SKM-1 treated with dmso at 0.1 percent for 144 hours (cell line): ENCODE results near the gene QARS1.

ENCODE experiments used
- DNase-seq: peaks from one replicate; lab custom pipeline; 2025; ENCODE audit not compliant: unreplicated experiment; lab: John Stamatoyannopoulos, UW

Gene QARS1

DNA sequence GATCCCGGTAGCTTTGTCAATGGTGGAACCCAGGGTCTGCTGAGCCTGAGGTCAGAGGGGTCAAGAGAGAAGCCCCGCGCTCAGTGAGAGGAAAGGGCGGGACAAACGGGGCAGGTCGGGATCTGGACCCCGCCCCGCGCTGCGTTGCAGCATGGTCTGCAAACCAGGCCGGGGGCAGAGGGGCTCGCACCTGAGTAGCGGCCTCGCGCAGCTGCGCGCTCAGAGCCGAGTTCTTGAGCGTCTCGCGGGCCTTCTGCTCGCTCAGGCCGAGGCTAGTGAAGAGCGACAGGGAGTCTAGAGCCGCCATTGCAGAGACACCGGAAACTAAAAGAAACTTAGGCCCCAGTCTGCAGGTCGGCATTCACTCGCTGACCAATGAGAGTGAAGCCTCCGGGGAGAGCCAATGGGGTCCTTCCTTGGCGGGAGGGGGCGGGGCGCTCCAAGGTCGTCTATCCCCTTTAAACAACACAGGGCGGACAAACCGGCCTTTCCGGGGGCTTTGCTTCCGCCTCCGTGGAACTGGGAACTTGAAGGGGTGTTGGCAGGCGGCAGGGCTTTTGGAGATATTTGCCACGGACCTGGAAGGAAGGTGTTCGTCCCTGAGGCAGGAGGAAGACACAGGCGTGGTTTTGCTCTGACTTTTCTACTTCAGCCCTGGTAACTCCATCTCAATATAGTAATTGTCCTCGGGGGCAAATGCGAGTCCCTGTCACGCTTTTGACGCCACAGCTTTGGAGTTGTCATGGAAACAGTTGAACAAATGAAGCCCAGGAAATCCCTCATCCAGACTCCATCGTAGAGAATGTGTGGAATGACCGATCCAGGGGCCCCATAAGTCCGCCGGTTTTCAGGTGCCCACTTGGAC, at the start of gene QARS1:
QARS1 (minus strand) TSS at position 331 of the 865 bp plus-strand sequence; CDS start at position 307, 24 bp downstream.
- peak; percentile 93 for DNase-seq

DNA sequence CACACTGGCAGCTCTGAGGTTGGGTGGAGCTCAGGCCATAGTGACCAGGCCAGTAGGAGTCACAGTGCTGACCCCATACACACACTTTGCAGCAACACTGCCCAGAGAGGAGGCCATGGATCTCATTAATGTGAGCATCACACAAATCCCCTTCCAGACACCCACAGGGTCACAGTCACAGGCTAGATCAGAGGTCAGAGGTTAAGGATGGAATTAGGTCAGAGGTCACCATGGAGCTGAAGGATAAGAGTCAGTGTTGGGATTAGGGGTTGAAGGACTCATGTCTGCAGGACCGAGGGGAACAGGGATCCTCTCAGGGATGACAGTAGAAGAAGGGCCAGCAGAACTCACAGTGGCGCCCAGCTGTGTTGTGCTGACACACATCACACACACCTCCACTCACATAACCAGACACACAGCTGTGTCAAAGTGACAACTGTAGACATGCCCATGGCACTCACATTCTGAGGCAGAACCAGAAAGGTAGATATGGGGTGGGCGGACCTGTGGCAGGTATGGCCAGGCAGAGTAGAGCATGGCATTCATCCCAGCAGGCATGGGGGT, 48.9 kb upstream of the QARS1 start:
- DNase-seq = no peak

DNA sequence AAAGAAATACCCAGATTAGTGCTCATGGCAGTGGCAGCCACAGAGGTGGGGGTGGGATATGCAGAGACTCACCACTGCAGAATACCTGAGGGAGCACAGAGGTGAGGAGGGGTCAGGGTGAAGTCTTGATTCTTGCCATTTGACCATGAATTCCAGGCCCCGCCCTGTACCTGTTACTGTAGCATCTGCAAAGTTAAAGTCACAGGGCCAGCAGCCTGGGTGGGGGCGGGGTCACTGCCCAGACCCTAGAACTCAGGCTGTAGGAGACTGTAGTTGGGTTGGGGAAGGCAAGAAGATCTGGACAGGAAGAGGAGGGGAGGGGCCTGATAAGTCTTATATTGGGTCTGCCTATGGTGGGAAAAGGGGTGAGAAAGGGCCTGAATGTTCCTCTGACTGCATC, 47.1 kb upstream of the QARS1 start:
- DNase-seq = no peak

DNA sequence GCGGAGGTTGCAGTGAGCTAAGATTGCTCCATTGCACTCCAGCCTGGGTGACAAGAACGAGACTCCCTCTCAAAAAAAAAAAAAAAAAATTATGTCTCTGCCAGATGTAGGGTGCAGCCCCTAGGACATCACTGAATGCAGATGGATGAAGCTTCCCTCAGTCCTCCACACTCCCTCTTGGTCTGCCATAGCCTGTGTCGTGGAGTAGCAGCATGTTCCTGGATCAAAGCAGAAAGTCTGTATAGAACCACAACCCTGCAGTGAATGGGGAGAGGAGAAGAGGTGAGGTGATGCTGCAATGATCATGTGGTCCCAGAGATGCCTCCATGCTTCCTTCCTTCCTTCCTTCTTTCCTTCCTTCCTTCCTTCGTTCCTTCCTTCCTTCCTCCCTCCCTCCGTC, 43.6 kb upstream of the QARS1 start:
- DNase-seq = no peak

DNA sequence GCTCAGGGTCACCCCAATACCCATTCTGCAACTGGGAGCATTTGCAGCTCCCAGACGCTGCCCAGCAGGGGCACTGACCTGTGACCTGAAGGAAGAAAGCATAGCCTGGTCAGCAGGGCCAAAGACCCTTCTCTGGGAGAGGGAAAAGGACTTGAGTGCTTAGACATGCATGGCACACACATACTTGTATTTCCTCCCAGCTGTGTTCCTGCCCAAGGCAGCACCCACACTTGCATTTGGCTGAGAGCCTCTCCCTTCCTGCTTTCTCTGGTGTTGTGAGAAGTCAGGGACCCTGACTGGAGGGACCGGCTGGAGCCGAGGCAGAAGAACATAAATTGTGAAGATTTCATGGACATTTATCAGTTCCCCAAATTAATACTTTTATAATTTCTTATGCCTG, 35.5 kb upstream of the QARS1 start:
- no peak for DNase-seq

DNA sequence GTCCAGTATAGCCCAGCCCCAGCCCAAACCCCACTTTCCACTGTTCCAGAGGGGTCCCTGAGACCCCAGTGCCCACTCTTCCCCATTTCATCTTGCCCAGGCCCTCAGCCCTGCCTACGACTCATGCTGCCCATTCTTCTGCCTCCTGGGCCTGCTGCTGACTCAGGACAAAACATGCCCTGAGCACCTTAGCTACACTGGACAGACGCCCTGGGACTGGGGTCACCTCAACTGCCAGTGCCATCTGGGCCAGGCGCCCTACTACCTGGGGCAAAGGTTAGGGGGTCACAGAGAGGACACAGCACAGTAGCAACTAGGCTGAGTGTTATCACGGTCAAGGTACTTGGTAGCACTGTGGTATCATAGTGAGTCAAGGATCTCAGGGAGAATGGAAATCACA, 30.9 kb upstream of the QARS1 start:
- no peak for DNase-seq

DNA sequence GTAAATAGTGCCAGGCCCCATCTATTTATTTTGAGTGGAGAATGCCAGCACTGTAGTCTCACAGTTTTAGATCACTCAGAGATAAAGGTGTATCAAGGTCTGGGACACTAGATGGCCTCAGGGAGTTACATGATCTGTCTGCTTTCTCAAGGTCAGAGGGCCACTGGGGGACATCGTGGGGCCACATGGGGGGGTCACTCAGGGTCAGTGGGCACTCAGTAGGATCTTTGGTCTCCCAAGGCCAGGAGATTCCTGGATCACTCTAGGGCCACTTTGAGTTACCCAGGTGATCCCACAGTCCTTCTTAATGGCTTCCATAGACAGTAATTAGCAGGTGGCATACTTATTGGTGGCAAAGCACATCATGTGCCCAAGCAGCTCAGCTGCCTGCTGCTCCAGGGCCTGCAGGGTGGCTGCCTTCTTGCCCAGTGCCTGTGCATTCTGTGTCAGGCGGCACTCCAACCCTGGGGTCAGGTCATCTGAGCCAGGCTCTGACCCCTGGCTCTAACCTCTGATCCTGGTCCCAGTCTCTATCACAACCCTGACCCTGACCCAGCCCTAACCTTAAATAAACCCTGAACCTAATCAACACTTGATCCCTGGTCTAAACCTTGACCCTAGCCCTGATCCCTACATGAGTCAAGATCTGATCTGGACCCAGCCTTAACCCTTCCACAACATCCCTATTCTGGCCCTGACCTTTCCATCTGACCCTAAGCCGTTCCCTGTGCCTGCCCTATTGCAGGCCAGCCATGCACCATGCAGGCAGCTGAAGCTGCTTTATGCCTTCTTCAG, 30.1 kb upstream of the QARS1 start:
- no peak for DNase-seq

DNA sequence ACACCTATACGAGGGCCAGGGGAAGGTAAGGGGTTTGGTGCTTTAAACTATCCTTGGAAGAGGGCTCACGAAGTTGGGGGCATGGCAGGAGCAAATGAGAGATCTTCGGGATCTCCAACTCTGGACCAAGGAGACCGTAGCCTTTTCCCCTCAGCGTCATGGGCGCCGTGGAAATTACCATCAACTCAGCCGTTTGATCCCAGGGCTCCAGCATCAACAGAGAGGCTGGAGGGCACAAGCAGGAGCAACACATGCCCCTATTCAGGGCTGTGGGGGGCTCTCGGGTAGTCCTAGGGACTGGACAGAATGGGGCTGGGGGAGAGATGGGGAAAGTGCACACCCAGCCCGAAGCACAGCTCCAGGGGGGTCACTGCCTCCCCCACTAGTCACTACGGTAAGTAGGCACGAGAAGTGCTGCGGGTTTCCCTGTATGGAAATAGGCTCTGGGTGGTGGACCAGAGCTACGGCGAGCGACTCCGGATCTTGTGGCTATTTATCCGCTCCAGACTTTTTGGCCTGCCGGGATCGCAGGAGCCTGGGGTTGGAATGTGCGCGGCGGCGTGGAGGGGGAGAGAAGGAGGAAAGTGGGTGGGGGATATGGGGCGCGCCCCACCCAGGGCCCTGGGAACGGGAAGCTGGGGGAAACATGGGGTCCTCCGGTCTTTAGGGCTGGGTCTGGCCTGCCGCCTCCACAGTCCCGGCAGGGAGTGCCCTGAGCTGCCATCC, 28.8 kb upstream of the QARS1 start:
- DNase-seq = no peak

DNA sequence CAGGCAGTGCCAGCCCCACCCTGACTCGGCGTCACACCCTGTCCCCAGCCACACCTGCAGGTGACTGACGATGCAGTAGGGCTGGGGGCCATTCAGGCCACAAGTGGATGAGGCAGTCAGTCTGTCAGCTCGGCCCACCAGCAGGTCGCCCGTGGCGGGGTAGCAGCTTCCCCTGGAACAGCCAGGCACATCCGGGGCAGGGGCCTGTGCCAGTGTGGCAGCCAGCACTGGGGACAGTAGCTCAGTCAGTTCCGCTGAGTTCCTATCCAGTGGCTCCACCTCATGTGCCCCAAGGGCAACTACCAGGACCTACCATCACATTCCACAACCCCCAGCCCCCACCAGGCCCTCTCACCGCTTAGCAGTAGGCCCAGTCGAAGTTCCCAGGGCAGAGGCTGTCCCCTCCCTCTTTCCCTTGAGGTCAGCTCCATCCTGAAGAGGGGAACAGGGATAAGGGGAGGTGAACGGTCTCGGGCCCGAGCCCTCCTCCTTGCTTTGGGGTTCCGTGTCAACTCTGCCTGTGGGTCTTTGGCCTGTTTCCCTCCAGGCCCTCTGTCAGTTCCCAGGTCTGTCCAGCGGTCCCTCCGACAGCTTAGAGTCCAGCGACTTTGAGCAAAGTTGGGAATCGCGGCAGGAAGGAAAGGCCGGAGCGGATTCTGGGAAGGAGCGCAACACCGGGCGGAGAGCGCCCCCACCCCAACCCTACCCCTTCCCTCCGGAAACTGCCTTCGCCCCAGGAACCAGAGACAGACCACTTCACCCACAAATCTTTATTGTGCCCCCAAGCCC, 28.1 kb upstream of the QARS1 start, which contains the start of gene LAMB2:
LAMB2 (minus strand) TSS at position 614 of the 789 bp plus-strand sequence; CDS start at position 431, 183 bp downstream.
- no peak for DNase-seq

DNA sequence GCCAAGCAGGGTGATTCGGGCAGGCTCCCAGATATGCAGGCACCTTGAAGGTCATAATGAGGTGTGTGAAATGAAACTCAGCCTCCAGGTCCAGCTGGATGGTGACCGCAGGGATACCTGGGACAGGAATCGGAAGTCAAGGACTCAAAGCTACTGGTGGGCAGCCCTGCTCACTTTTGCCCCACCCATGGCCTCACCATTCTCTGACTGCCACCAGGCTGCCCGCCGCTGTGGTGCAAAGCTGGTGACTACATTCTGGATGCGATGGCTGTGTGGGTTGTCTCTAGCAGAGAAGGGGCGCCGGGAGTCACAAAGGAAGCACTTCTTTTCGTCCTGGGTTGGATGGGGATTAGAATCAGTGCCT, 27.5 kb upstream of the QARS1 start:
- no peak for DNase-seq

DNA sequence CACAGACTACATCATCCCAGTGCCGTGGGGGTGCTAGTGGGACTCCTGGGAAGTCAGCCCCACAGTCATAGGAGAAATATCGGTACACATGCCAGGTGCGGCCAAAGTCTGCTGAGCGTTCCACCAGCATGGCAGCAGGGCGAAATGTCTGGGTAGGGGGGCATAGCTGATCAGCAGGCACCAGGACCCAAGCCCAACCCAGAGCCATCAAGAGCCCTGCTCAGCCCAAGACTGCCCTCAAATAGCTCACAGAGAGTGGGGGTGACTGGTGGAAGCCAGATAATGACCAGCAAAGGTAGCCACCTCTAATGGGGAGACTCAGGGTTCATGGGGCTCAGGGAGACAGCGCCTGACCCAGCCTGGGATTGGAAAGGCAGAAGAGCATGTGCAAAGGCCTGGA, 27.0 kb upstream of the QARS1 start:
- DNase-seq = no peak

DNA sequence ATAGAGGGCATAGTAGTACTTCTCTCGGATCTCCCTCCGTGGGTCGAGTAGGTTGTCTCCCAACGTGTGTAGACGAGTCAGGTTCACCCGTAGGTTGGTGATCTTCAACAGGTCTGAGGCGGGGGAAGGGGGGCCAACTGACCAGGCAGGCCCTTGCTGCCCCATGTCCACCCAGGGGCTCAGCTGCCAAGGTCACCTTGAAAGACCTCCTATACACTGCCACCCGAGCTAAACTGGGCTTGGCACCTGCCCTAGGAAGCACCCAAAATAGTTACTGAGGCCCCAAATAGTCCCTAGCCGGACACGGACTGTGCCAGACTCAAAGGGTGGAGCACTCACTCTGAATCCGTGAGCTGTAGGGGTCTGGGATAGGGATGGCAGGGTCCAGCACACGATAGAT, 26.5 kb upstream of the QARS1 start:
- DNase-seq = no peak

DNA sequence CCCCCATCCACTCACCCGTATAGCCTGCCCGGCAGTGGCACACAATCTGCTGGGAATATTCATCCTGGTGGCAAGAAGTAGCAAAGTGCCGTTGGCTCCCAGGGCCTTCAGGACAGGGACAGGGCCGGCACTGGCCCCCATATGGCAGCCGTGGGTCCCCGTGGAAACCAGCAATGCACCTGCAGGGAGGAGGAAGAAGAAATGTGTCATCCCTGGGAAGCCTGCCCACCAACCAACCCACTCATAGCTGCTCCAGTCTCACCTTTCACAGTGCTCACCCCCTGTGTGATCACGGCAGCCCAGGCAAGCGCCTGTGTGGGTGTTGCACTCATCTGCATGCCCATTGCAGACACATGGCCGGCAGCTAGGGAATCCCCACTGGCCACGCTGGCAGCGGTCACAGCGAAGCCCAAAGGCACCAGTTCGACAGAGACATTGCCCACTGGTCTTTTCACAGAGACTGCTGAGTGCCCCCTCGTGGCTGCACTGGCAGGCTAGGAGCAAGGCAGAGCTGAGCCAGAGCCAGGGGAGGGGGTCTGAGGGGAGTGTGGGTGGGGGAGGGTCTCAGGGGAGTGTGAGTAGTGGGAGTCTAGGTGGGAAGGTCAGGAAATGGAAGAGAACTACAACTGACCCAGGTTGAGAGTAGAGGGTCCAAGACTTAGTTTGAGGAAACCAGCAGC, 20.6 kb upstream of the QARS1 start:
- no peak for DNase-seq

DNA sequence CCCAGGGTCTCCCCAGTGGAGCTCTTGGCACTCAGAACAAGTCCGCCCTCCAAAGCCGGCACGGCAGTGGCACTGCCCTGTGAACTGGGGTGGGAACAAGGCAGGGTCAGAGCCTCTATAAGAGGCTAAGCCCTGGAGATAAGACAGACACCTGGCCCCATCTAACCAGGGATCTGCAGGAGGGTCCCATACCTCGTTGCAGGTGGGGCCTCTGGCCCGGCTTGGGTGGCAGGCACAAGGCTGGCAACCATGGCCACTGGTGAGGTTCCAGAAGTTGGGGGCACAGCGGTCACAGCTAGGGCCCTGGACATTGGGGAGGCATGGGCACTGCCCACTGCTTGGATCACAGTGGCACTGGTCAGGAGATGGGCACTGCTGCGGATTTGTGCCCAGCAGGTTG, 19.6 kb upstream of the QARS1 start:
- no peak for DNase-seq

DNA sequence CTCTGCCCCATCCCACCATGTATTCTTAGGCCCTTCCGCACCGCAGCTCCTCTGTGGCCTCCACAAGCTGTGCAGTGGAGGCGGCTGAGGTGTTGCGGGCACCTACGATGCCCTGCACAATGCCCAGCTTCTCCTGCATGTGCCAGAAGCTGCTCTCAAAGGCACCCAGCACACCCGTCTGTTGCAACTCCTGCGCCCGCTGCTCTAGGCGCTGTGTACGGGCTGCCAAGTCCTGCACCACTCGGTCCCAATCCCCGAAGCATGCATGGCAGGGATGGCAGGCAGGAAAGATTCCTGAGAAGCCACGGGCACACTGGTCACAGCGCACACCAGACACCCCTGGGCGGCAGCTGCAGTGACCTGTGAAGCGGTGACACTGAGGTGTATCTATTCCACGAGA, 19.1 kb upstream of the QARS1 start:
- no peak for DNase-seq

DNA sequence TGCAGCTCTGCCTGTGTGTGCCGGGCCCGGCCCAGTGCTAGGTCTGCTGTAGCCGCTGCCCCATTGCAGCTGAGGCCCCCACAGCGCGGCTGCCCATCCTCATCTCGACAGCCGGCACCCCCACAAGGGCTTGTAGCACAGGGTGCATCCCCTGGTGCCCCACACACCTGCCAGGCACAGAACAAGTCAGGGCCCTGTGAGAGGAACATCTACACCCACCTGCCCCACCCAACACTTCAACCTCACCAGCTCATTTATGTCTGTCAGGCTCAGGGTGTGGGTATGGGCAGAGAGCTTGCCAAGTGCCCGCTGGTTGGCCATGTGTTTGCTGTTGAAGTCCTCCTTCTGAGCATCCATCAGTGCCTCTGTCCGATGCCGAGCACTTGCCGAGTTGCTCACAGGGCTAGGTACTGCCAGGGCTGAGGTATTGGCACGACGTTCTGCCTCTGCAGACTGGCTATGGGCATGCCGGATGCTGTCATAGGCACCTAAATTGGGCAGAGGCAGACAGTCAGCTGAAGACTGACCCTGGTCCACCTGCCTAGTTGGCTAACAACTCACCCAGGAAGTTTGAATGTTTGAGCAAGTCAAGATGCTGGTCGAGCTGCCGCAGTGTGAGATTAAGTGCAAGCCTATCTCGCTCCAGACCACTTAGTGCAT, 18.5 kb upstream of the QARS1 start:
- no peak for DNase-seq

DNA sequence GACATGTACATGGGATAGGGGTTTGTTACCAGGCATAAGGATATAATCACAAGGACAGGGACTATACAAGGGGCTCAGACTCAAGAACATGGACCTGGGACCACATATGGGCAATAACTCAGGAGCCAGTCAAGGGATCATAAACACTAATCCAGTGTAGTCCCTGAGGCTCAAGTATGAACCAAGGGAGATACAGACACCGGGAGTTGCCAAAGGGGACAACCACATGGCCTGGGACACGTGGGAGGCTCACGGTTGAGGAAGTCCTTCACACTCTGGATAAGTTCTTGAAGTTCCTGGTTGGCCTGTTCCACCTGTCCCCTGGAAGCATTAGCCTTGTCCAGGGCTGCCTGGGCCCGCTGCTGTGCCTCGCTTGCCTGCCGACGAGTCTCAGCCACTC, 17.9 kb upstream of the QARS1 start:
- DNase-seq = no peak

DNA sequence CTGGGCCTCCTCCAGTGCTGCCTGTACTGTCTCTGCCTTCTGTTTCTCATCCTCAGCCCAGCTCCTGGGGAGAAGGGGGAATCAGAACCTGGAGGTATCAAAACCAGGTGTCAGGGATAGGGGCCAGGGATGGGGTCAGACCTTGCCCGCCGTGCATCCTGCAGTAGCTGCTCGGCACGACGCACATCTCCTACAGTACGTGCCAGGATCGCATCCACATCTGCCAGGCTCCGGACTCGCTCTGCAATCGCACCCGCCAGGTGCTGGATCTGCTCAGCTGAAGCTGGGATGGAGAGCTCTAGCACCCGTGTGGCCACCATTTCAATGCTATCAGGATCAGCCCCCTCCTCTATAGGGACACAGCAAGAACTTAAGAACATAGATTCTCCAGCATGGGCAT, 17.5 kb upstream of the QARS1 start:
- no peak for DNase-seq

DNA sequence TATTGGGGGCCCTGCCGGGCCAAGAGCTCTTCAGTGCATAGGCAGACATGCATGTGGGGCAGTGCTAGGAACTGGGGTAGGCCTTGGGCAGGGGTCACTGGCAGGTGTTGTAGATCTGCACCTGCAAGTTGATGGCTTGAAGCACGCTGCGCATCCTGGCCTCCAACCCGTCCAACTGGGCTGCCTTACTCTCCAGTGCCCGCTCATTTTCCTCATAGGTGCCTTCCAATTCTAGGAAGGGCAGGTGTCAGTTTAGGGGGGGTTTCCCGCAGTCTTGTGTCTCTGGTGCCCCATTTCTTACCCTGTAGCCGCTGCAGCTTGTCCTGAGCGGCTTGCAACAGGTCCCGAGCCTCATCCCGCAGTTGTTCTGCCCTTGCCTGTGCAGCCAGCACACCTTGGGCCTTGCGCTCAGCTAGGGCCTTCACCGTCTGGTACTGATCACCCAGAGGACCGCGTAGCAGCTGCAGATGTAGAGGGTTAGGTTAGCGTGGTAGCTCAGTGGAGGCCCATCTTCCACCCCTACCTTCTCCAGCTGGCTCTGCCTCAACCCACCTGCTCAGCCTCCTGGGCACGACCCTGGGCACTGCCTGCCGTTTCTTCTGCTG, 16.7 kb upstream of the QARS1 start:
- DNase-seq = no peak
